IPS DF 19.7 (cell line): Measurements from ENCODE around the gene KLHDC10.
A peak's percentile ranks its signal among the peaks of the same experiment; 100 is the strongest.
"Not testable (repeated sequence)": the region's sequence is repeated elsewhere in the genome, so short reads cannot be mapped to it uniquely, and the experiment has no call there.

ENCODE experiments used
- DNase-seq: peaks from one replicate; pipeline ENCODE4 v3.0.0-alpha.2; 2013; ENCODE audit warnings: low read depth, low spot score

The KLHDC10 gene

GRCh38 chr7:130069978-130070860 is at the start of gene KLHDC10:
Gene KLHDC10 (plus strand): TSS chr7:130070534. CDS start chr7:130070644, 110 bp downstream.
- peak; percentile 97 for DNase-seq

GRCh38 chr7:130021105-130021834 is 49.1 kb upstream of the KLHDC10 start:
- DNase-seq = no peak

- no peak for DNase-seq
These were observed 48.2 kb upstream of the KLHDC10 start for GRCh38 chr7:130022115-130022514.

GRCh38 chr7:130022623-130023175 is 47.6 kb upstream of the KLHDC10 start:
- DNase-seq = no peak

GRCh38 chr7:130024390-130024789 is 45.9 kb upstream of the KLHDC10 start:
- DNase-seq = no peak

- no peak for DNase-seq
These were observed 37.6 kb upstream of the KLHDC10 start for GRCh38 chr7:130032698-130033097.

- no peak for DNase-seq
These were observed 32.6 kb upstream of the KLHDC10 start for GRCh38 chr7:130037703-130038102.

- DNase-seq = no peak
These were observed 29.8 kb upstream of the KLHDC10 start for GRCh38 chr7:130040576-130040975.

GRCh38 chr7:130047831-130048230 is 22.5 kb upstream of the KLHDC10 start:
- no peak for DNase-seq

GRCh38 chr7:130048906-130049305 is 21.4 kb upstream of the KLHDC10 start:
- DNase-seq = no peak

GRCh38 chr7:130052250-130052649 is 18.1 kb upstream of the KLHDC10 start:
- DNase-seq = not testable (repeated sequence)

- DNase-seq = not testable (repeated sequence)
These were observed 15.1 kb upstream of the KLHDC10 start for GRCh38 chr7:130055198-130055597.

- no peak for DNase-seq
These were observed 8.1 kb upstream of the KLHDC10 start for GRCh38 chr7:130062246-130062645.

GRCh38 chr7:130063036-130063435 is 7.3 kb upstream of the KLHDC10 start:
- DNase-seq = no peak

- not testable (repeated sequence) for DNase-seq
These were observed 5.8 kb upstream of the KLHDC10 start for GRCh38 chr7:130064580-130064926.

- DNase-seq = no peak
These were observed 4.7 kb upstream of the KLHDC10 start for GRCh38 chr7:130065500-130066152.

- no peak for DNase-seq
These were observed 956 bp upstream of the KLHDC10 start for GRCh38 chr7:130069179-130069977.

GRCh38 chr7:130070861-130071622 is 708 bp downstream of the KLHDC10 start:
- no peak for DNase-seq

- DNase-seq = peak; percentile 54
These were observed 1.6 kb downstream of the KLHDC10 start for GRCh38 chr7:130071701-130072622.
